Vagina (tissue), 2 donors: ENCODE data around the gene LTB4R.

Source experiments
- POLR2A ChIP-seq, 2 donors: fragments of 450-650 bp; IDR thresholded peaks; one replicate each; pipeline ENCODE4 v1.6.1; 2017; ENCODE audit warnings: antibody characterized with exemption in 2 of 2, mild to moderate bottlenecking in 2 of 2, moderate library complexity in 2 of 2
- POLR2AphosphoS5 ChIP-seq, 2 donors: sonication (generic); formaldehyde crosslinking; IDR thresholded peaks; one replicate each; pipeline ENCODE4 v1.9.0; 2017; ENCODE audit warnings: antibody characterized with exemption in 2 of 2, mild to moderate bottlenecking in 2 of 2, low read depth in 1 of 2; ENCODE audit not compliant: insufficient read depth in 1 of 2
- TF ChIP-seq, protein P1 (sequence below), 3 experiments: fragments of 450-650 bp in 2 of 3; fragments of 200-600 bp in 1 of 3; sonication (generic) in 1 of 3; IDR thresholded peaks; one replicate each; pipeline ENCODE4 v1.5.1; 2017 to 2019; ENCODE audit warnings: antibody characterized with exemption in 3 of 3, mild to moderate bottlenecking in 2 of 3, moderate library complexity in 2 of 3

DNA sequence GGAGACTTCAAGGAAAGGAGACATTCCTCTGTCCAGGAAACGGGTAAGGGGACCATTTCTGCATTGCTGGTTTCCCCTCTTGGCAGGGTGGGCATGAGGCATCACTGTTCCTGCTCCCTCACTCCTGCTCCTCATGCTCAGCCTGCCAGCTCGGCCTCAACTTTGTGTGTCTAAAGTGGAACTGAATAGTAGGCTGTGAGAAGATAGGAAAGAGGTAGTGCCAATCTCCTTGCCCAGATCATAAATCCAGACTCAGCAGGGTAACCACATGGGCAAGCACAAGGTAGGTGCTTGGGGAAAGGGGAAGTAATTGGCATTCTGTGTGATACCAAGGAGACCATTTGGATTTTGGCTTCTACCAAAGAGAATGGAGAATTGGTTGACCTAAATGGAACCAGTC is 2.6 kb downstream of the LTB4R start:
- TF ChIP-seq, protein P1, sequence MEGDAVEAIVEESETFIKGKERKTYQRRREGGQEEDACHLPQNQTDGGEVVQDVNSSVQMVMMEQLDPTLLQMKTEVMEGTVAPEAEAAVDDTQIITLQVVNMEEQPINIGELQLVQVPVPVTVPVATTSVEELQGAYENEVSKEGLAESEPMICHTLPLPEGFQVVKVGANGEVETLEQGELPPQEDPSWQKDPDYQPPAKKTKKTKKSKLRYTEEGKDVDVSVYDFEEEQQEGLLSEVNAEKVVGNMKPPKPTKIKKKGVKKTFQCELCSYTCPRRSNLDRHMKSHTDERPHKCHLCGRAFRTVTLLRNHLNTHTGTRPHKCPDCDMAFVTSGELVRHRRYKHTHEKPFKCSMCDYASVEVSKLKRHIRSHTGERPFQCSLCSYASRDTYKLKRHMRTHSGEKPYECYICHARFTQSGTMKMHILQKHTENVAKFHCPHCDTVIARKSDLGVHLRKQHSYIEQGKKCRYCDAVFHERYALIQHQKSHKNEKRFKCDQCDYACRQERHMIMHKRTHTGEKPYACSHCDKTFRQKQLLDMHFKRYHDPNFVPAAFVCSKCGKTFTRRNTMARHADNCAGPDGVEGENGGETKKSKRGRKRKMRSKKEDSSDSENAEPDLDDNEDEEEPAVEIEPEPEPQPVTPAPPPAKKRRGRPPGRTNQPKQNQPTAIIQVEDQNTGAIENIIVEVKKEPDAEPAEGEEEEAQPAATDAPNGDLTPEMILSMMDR (IDR thresholded peaks at IDR 0.05): no peak
- TF ChIP-seq POLR2AphosphoS5 (IDR thresholded peaks at IDR 0.05; ENCODE audit: insufficient read depth in 1 of 2, low read depth in 1 of 2) (no peak), POLR2A (IDR thresholded peaks at IDR 0.05) (no peak)
